K562 (cell line): ENCODE results near the gene CDC42EP5. TPM values are rescaled to one million over a fixed set of nuclear protein-coding genes. Genes with fewer than 3 reads are reported as not detected.

ENCODE experiments used
- ATAC-seq: fragments of 200-7000 bp; cut with Tn5 transposase; 3 replicates; pipeline ENCODE4 v1.9.1; 2020; ENCODE audit warnings: moderate library complexity
- BruUV-seq: library from RNA; stranded (reverse); fragments of 400-500 nt; replicated peaks from 2 replicates; lab custom pipeline; 2021; lab: Mats Ljungman, UMichigan
- CTCF ChIA-PET: fragments of 300-600 bp; formaldehyde crosslinking; extraction: SDS; loops from one replicate; lab custom pipeline; 2021; ENCODE audit warnings: low intra/inter-chr PET ratio; lab: Yijun Ruan, JAX
- POLR2A ChIA-PET: fragments of 300-600, 350-650 bp; sonication (Branson Sonifier 250); formaldehyde crosslinking; extraction: SDS; loops from one replicate; lab custom pipeline; 2021; ENCODE audit warnings: antibody characterized with exemption, inconsistent platforms; lab: Yijun Ruan, JAX
- DNase-seq, 4 experiments: peaks; one replicate each; pipeline versions ENCODE4 v3.0.0 to v3.0.0-alpha.2; 2011 to 2018; ENCODE audit warnings: low spot score in 3 of 4, mixed read lengths in 3 of 4; ENCODE audit errors: extremely low read depth in 1 of 4
- FAIRE-seq: peaks from 2 replicates; lab custom pipeline; 2011; peaks lifted over from hg19 to GRCh38; lab: Jason Lieb, UNC
- H2AFZ ChIP-seq: 2 replicates; pipeline ENCODE4 v1.6.0; 2011; ENCODE audit warnings: low read depth, low read length, control low read depth, inconsistent platforms
- H3K27ac ChIP-seq: fragments of 200-600 bp; 3 replicates; pipeline ENCODE4 v1.8.0; 2011; ENCODE audit warnings: low read depth, mild to moderate bottlenecking, control low read depth, inconsistent platforms, low read length, moderate library complexity, mixed read lengths; ENCODE audit errors: extremely low read depth
- H3K27me3 ChIP-seq, 2 experiments: fragments of 300-600 bp in 1 of 2; 2 replicates in 1 of 2; 3 replicates in 1 of 2; pipeline versions ENCODE4 v1.6.0 to v1.8.0; 2011; ENCODE audit warnings: inconsistent platforms in 2 of 2, low read length in 2 of 2, mild to moderate bottlenecking in 1 of 2, mixed read lengths in 1 of 2, moderate library complexity in 1 of 2; ENCODE audit not compliant: control insufficient read depth in 2 of 2, insufficient read depth in 2 of 2
- H3K36me3 ChIP-seq: fragments of 300-600 bp; 3 replicates; pipeline ENCODE4 v1.8.0; 2011; ENCODE audit warnings: mild to moderate bottlenecking, low read length, inconsistent platforms; ENCODE audit not compliant: control insufficient read depth, insufficient read depth
- H3K4me1 ChIP-seq, 2 experiments: fragments of 200-600 bp in 1 of 2; replicated peaks in 1 of 2; 2 replicates in 1 of 2; 3 replicates in 1 of 2; pipeline versions ENCODE4 v1.5.1 to v1.8.0; 2011; ENCODE audit warnings: inconsistent platforms in 2 of 2, low read length in 2 of 2, mild to moderate bottlenecking in 1 of 2, mixed read lengths in 1 of 2, moderate library complexity in 1 of 2; ENCODE audit not compliant: control insufficient read depth in 2 of 2, insufficient read depth in 2 of 2
- H3K4me2 ChIP-seq: 2 replicates; pipeline ENCODE4 v1.6.1; 2011; ENCODE audit warnings: low read length, control low read depth, inconsistent platforms, mixed read lengths; ENCODE audit not compliant: insufficient read depth
- H3K4me3 ChIP-seq: fragments of 200-600 bp; sonication (generic), shearing (Covaris generic); 2 replicates; pipeline ENCODE4 v1.5.1; 2016; ENCODE audit warnings: control low read depth, inconsistent platforms
- H3K79me2 ChIP-seq: fragments of 200-600 bp; 3 replicates; pipeline ENCODE4 v1.8.0; 2011; ENCODE audit warnings: low read length, inconsistent platforms; ENCODE audit not compliant: control insufficient read depth, insufficient read depth
- H3K9ac ChIP-seq, 2 experiments: 2 replicates each; pipeline versions ENCODE4 v1.6.0 to v1.6.1; 2011; ENCODE audit warnings: low read depth in 2 of 2, low read length in 2 of 2, control low read depth in 1 of 2, inconsistent platforms in 1 of 2, mild to moderate bottlenecking in 1 of 2, mixed read lengths in 1 of 2; ENCODE audit not compliant: insufficient read depth in 1 of 2
- H3K9me1 ChIP-seq: one replicate; pipeline ENCODE4 v1.6.0; 2011; ENCODE audit warnings: inconsistent platforms, mild to moderate bottlenecking, low read length, moderate library complexity; ENCODE audit not compliant: control insufficient read depth, insufficient read depth
- H3K9me3 ChIP-seq: replicated peaks from 2 replicates; pipeline ENCODE4 v1.5.1; 2011; ENCODE audit warnings: low read depth, low read length, inconsistent platforms; ENCODE audit not compliant: control insufficient read depth, insufficient read depth
- H4K20me1 ChIP-seq: replicated peaks from 2 replicates; pipeline ENCODE4 v1.6.1; 2011; ENCODE audit warnings: low read length, inconsistent platforms, mixed read lengths; ENCODE audit not compliant: control insufficient read depth, insufficient read depth
- E2F5 ChIP-seq: sonication (generic); formaldehyde crosslinking; IDR thresholded peaks from 2 replicates; pipeline ENCODE4 v1.8.0; 2022; ENCODE audit warnings: mild to moderate bottlenecking, missing genetic modification reagents
- ELF1 ChIP-seq: fragments of 200-800 bp; sonication (Bioruptor generic); IDR thresholded peaks from 2 replicates; pipeline ENCODE4 v1.6.1; 2016; ENCODE audit warnings: missing genetic modification characterization, missing compliant biosample characterization
- FOXA1 ChIP-seq: fragments of 450-650 bp; IDR thresholded peaks from 2 replicates; pipeline ENCODE4 v1.6.1; 2016; ENCODE audit warnings: mild to moderate bottlenecking, borderline replicate concordance
- FUS ChIP-seq: fragments of 200-400 bp; formaldehyde crosslinking; optimal IDR thresholded peaks from 2 replicates; pipeline ENCODE3; 2017; ENCODE audit warnings: low read depth, low read length
- LCOR ChIP-seq: sonication (generic); formaldehyde crosslinking; IDR thresholded peaks from 2 replicates; pipeline ENCODE4 v1.8.0; 2022; ENCODE audit warnings: mild to moderate bottlenecking, missing genetic modification reagents
- MAFG ChIP-seq: fragments of 450-650 bp; conservative IDR thresholded peaks from 2 replicates; pipeline ENCODE4 v1.6.1; 2016; ENCODE audit warnings: missing genetic modification characterization, missing compliant biosample characterization
- RAD21 ChIP-seq, 2 experiments: fragments of 250-450 bp in 1 of 2; fragments of 450-650 bp in 1 of 2; sonication (Bioruptor Pico) in 1 of 2; formaldehyde crosslinking in 1 of 2; IDR thresholded peaks in 1 of 2; conservative IDR thresholded peaks in 1 of 2; 2 replicates each; pipeline versions ENCODE4 v1.4.0 to v1.8.0; 2020 to 2022; ENCODE audit warnings: mild to moderate bottlenecking in 2 of 2, moderate library complexity in 1 of 2
- ZNF311 ChIP-seq: fragments of 250-450 bp; sonication (Bioruptor Pico); IDR thresholded peaks from 2 replicates; pipeline ENCODE4 v1.4.0; 2020; ENCODE audit warnings: mild to moderate bottlenecking, moderate library complexity
- WGBS: fragments of 100-300 bp; shearing (Covaris generic); methylation state at CpG from one replicate; pipeline ENCODE4 v1.1.6; 2016; ENCODE audit warnings: low coverage, mixed read lengths; ENCODE audit not compliant: insufficient coverage; ENCODE audit errors: missing lambda C conversion rate; 5-methylcytosine and 5-hydroxymethylcytosine counted together
- in situ Hi-C: fragments of 300-500 bp; cut with MboI; formaldehyde crosslinking; loops from 4 replicates; pipeline ENCODE4 v1.15.0; 2018; ENCODE audit warnings: inconsistent platforms, mixed read lengths
- intact Hi-C: fragments of 100-400 bp; cut with micrococcal nuclease; formaldehyde crosslinking; loops from 2 replicates; pipeline ENCODE4 v1.14.2; 2022
- polyA plus RNA-seq, 8 experiments: library from polyadenylated mRNA; depleted of rRNA in 4 of 8; stranded (reverse) in 5 of 8; unstranded in 3 of 8; fragments of >200 nt; fragmentation: Nextera tagmentation in 2 of 8; fragmentation: Illumina TruSeq in 1 of 8; extraction: Ambion mirVana in 2 of 8; extraction: Trizol in 1 of 8; gene quantifications; 2 replicates each; pipeline versions ENCODE4 v1.2.1 to v1.2.3, GENCODE V29; 2011 to 2014; ENCODE audit warnings: inconsistent platforms in 1 of 8, missing spikeins in 1 of 8
- total RNA-seq, 7 experiments: library from RNA; depleted of rRNA in 6 of 7; stranded (reverse); fragments of >200 nt in 6 of 7; fragmentation: Illumina TruSeq in 2 of 7; extraction: Trizol in 2 of 7; gene quantifications; 2 replicates each; pipeline versions ENCODE4 v1.2.1 to v1.2.3, GENCODE V29; 2011 to 2021; ENCODE audit warnings: low replicate concordance in 1 of 7
- TF ChIP-seq, protein P1 (sequence below): fragments of 250-450 bp; sonication (Bioruptor Pico); IDR thresholded peaks from 2 replicates; pipeline ENCODE4 v1.8.0; 2021; ENCODE audit warnings: borderline replicate concordance, mild to moderate bottlenecking, moderate library complexity; ENCODE audit not compliant: poor library complexity, severe bottlenecking
- TF ChIP-seq, protein P2 (sequence below): fragments of 250-450 bp; sonication (Bioruptor Pico); IDR thresholded peaks from 2 replicates; pipeline ENCODE4 v1.9.0; 2021; ENCODE audit warnings: mild to moderate bottlenecking, inconsistent platforms
- TF ChIP-seq, protein P3 (sequence below): sonication (generic); formaldehyde crosslinking; IDR thresholded peaks from 2 replicates; pipeline ENCODE4 v1.8.1; 2023; ENCODE audit warnings: missing genetic modification reagents, mild to moderate bottlenecking, borderline replicate concordance

Gene CDC42EP5
- total and polyA plus RNA-seq, 9 of the 15 experiments (the other 6 are each of a cell fraction or from before 2014, with no cell fraction given), result 0.15 to 0.38 TPM; not detected in 7

- TF ChIP-seq MAFG (tag) (no peak), ELF1 (no peak), FUS (no peak), FOXA1 (no peak)
- TF ChIP-seq, protein P1, sequence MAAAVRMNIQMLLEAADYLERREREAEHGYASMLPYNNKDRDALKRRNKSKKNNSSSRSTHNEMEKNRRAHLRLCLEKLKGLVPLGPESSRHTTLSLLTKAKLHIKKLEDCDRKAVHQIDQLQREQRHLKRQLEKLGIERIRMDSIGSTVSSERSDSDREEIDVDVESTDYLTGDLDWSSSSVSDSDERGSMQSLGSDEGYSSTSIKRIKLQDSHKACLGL (CRISPR knock-in tag), result no peak
These were observed 8.3 kb upstream of the CDC42EP5 start (continued) for GRCh38 chr19:54481326-54481930.

DNA sequence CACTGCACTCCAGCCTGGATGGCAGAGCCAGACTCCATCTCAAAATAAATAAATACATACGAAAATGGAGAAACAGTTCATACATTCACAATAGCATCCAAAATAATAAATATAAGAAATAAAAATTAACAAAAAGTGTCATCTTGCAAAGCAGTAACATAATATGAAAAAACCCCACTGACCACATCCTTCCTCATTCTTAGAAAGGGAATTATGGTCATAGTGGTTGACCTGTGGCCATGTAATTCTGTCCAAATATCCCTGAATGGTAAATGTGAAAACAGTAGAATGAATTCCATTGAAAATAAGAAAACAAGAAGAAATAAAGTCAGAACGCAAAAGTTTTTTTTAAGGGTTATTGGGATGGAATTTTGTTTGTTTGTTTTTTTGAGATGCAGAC lies 7.0 kb upstream of the CDC42EP5 start:
- Histone ChIP-seq H3K79me2 (no peaks in the 10 kb centered on the region), H3K9ac (no peak overlapping the region), H3K4me2 (no peak overlapping the region), H3K9me1 (no peaks in the 10 kb centered on the region), H3K27me3 (peaks cover 7 to 17% of the 10 kb centered on the region in 2 experiments; a peak in 4 of 5 replicates), H4K20me1 (peaks cover 2% of the 10 kb centered on the region; the same call in 1 of the 2 replicates), H3K4me3 (no peak overlapping the region), H3K36me3 (no peaks in the 10 kb centered on the region), H3K27ac (no peak overlapping the region), H2AFZ (no peak overlapping the region), H3K4me1 (no peaks in the 10 kb centered on the region; a peak in 1 of 5 replicates), H3K9me3 (no peaks in the 10 kb centered on the region)
- POLR2A ChIA-PET, result no interaction called here
- DNase-seq (no peak), FAIRE-seq (no peak), ATAC-seq (no peak)
- intact Hi-C loops (loop anchor here (2.0 kb wide), 1 partner anchor 197 kb away; no protein-coding TSS in a partner anchor), in situ Hi-C loops (loop anchor here (10.0 kb wide), 1 partner anchor 195 kb away; no protein-coding TSS in a partner anchor)
- BruUV-seq, result no TSS peak
- CTCF ChIA-PET, result no interaction called here
- 4% methylated on average over 2 of the region's 2 CpGs for WGBS
- TF ChIP-seq, protein P2, sequence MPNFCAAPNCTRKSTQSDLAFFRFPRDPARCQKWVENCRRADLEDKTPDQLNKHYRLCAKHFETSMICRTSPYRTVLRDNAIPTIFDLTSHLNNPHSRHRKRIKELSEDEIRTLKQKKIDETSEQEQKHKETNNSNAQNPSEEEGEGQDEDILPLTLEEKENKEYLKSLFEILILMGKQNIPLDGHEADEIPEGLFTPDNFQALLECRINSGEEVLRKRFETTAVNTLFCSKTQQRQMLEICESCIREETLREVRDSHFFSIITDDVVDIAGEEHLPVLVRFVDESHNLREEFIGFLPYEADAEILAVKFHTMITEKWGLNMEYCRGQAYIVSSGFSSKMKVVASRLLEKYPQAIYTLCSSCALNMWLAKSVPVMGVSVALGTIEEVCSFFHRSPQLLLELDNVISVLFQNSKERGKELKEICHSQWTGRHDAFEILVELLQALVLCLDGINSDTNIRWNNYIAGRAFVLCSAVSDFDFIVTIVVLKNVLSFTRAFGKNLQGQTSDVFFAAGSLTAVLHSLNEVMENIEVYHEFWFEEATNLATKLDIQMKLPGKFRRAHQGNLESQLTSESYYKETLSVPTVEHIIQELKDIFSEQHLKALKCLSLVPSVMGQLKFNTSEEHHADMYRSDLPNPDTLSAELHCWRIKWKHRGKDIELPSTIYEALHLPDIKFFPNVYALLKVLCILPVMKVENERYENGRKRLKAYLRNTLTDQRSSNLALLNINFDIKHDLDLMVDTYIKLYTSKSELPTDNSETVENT (CRISPR knock-in tag), result no peak
- TF ChIP-seq, protein P3, sequence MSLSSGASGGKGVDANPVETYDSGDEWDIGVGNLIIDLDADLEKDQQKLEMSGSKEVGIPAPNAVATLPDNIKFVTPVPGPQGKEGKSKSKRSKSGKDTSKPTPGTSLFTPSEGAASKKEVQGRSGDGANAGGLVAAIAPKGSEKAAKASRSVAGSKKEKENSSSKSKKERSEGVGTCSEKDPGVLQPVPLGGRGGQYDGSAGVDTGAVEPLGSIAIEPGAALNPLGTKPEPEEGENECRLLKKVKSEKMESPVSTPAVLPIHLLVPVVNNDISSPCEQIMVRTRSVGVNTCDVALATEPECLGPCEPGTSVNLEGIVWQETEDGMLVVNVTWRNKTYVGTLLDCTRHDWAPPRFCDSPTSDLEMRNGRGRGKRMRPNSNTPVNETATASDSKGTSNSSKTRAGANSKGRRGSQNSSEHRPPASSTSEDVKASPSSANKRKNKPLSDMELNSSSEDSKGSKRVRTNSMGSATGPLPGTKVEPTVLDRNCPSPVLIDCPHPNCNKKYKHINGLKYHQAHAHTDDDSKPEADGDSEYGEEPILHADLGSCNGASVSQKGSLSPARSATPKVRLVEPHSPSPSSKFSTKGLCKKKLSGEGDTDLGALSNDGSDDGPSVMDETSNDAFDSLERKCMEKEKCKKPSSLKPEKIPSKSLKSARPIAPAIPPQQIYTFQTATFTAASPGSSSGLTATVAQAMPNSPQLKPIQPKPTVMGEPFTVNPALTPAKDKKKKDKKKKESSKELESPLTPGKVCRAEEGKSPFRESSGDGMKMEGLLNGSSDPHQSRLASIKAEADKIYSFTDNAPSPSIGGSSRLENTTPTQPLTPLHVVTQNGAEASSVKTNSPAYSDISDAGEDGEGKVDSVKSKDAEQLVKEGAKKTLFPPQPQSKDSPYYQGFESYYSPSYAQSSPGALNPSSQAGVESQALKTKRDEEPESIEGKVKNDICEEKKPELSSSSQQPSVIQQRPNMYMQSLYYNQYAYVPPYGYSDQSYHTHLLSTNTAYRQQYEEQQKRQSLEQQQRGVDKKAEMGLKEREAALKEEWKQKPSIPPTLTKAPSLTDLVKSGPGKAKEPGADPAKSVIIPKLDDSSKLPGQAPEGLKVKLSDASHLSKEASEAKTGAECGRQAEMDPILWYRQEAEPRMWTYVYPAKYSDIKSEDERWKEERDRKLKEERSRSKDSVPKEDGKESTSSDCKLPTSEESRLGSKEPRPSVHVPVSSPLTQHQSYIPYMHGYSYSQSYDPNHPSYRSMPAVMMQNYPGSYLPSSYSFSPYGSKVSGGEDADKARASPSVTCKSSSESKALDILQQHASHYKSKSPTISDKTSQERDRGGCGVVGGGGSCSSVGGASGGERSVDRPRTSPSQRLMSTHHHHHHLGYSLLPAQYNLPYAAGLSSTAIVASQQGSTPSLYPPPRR (CRISPR knock-in tag), result no peak
- TF ChIP-seq LCOR (CRISPR knock-in tag) (no peak), RAD21 (CRISPR knock-in tag; conservative IDR thresholded peaks at IDR 0.05 in 1 of 2, IDR thresholded peaks at IDR 0.05 in 1 of 2) (no peak), ZNF311 (CRISPR knock-in tag) (no peak), E2F5 (CRISPR knock-in tag) (no peak)
